GM18519 (cell line): ENCODE data around the gene HMOX2.
A peak's percentile ranks its signal among the peaks of the same experiment; 100 is the strongest.

Experiments used
- ATAC-seq: cut with Tn5 transposase; IDR thresholded peaks from one replicate; pipeline ENCODE4 v1.9.1; 2021; ENCODE audit warnings: mild to moderate bottlenecking, moderate library complexity; ENCODE audit not compliant: unreplicated experiment, low FRiP score

HMOX2 gene

DNA sequence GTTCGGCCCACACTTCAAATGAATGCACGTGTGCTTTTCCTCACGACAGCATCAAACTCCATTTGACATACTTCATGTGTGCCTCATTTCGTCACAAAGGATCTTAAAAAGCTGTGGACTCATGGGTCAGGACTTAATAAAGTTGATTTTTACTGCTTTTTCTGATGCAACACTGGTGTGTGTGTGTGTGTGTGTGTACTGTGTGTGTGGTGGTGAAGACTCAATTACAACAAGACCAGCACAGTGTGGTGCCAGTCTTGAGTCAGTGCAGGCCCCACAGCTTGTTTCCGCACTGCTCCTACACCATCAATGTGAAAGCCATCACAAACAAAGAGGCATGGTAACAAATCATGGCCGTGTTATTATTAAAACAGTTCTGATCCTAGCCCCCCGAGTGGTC, 44.7 kb downstream of the HMOX2 start:
- ATAC-seq, result no peak

DNA sequence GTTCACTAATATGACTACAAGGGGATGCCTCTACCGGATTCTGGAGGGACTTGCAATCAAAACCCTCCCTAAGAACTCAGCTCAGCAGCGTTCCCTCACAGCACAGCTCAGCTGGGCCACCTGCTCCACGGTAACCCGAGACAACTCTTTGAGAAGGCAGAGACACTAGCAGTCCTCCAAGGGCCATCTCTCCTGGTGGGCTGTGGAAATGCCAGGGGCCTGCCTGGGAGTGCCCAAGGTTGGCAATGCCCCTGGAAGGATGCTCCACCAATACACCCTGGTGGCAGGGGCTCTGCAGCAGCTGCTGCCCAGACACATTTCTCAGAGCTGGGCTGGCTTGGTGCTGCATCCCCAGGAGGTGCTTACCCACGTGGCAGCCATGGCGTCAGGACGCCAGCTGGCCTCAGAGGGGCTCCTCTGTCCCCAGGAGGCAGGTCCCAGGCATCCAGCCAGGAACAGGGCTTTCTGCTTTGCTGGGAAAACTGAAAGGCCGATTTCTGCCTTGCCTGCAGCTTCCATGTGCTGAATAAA, 45.9 kb downstream of the HMOX2 start:
- ATAC-seq, result no peak

DNA sequence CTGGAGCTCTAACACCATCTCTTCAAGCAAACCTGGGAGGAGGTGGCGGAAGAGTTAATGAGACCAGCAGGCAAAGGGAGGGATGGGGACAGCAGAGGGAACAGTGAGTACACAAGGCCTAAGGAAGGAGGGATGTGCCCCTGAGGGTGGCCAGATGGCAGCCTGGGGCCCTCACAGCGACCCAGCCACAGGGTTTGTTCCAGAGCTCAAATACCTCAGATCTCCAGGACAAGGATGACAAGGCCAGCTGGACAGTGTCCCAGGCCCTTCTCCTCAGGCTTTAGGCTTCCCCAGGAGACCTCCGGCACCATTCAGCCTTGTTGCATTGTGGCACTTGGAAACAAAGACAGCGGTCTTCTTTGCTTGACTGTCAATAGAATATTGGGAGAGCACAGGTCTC, 47.5 kb downstream of the HMOX2 start:
- no peak for ATAC-seq

DNA sequence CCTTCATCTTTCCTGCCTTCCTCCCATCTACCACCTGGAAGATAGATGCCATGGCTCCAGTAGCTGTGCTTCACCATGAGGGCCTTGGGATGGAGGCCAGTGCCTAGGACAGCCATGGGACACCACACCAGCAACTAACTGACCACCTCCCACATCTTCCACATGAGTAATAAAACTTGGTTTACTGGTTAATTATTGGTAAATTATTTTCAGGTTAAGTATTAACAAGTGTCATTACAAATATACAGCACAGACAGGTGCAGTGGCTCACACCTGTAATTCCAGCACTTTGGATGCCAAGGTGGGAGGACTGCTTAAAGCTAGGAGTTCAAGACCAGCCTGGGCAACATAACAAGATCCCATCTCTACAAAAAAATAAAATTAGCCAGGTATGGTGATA, 48.4 kb downstream of the HMOX2 start:
- ATAC-seq, result no peak

DNA sequence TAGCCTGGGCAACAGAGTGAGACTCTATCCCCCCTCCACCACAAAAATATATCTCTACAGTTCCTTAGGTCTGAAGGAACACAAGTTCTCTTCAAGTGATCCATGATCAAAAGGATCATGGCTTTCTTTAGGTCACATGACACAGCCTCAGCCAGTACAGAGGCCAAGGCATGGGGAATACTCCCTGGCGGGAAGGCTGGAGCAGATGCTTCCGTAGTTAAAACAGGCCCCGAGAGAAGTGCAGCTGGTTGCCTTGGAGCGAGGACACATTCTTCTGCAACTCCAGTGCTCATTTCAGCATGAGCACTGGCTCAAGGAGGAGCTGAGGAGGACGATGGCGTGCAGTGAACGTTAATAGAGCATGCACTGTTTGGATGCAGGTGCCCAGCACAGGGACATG, 48.9 kb downstream of the HMOX2 start:
- ATAC-seq, result no peak

DNA sequence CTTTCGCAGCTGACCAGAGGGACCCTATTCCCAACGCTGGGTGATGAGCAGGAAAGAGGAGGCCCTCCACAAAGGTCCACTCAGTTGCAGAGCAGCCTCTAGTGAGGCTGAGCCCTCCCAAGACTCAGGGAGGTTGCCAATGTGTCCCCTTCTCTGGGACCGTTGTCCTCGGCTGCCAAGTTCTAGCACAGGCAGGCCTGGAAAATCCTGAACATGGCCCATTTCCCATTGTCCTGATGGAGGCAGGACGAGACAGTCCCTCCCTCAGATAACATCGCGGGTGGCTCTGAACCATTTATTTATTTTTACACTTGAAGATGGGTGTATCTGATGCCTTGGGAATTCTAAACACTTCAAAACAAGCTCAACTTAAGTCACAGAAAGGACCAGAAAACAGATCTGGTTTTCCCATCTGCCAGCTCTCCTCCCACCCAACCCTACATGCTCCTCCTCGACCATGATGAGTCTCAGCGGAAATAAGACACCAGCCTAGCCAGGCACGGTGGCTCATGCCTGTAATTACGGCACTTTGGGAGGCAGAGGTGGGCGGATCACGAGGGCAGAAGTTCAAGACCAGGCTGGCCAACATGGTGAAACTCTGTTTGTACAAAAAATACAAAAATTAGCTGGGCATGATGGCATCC, 49.6 kb downstream of the HMOX2 start:
- no peak for ATAC-seq

DNA sequence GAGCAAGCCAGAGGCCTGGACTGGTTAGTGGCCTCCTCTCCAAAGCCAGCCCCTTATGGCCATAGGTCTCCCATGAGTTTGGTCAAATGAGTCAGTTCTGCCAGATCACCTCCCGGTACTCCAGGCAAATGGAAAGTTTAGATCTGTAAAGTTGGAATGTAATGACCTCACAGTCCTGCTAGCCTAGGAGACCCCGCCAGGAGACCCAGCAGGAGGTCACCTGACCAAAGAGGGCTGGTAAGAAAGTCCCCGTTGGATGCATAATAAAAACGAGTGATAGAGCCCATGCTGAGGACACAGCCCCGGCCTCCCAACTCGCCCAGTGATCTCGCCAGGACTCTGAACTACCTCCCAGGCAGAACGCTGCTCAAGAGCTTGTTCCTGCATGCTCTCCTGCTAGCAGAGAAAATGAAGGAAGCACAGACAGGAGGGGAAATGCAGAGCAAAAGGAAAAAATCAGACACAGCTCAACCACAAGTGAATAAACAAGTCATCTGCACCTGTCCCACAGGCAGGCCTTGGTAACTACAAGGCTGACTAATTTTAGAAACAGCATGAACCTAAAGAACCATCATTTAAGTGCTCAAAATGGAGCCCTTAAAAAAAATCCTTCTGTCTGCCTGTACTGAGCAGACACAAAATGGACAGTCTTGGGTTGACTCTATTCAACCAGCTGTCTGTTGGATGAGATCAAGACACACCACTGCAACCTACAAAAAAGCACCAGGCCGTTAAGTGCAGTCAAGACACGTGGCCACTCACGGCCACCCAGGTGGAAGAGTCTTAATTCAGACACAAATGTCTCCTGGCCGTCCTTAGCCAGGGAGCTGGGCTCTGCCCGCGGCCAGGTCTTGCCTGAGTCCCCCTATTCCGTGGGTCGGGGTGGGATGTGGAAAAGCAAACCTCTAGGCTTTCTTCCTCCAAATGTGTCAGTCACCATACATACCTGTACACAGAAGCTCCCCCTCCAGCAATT, 53.2 kb downstream of the HMOX2 start:
- no peak for ATAC-seq

DNA sequence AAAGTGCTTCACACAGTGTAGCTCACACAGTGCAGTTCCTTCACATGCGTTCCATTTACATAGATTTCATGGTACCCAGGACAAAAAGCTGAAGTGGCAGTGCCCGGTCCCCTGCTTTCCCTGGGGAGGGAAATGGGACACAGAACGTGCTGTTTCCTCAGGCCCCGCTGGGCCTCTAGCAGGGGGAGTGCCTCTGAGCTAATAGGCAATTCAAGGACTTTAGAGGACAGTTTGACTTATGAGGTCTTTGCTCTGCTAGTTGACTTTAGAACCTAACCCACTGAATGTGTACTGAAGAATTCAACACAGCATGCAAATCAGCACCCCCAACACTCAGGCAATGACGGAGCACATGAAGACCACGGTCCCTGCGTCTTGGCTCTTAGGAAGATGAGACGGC, 55.6 kb downstream of the HMOX2 start:
- no peak for ATAC-seq

DNA sequence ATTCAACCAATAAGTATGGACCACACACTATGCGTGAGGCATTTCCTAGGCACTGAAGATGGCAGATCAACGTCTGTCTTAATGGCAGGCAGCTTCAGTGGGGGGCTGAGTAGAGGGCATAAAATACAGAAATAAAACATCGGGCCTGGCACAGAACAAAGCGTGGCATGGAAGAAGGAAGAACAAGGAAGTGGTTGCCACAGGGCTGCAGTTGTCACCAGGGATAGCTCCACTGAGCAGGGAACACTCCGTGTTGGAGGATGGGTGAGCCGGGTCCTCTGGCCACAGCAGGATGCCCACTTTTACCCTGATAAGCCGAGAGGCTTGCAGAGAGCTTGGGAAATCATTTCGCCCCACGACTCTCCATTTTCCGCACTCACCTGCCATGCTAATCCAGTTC, 56.0 kb downstream of the HMOX2 start:
- ATAC-seq, result no peak

DNA sequence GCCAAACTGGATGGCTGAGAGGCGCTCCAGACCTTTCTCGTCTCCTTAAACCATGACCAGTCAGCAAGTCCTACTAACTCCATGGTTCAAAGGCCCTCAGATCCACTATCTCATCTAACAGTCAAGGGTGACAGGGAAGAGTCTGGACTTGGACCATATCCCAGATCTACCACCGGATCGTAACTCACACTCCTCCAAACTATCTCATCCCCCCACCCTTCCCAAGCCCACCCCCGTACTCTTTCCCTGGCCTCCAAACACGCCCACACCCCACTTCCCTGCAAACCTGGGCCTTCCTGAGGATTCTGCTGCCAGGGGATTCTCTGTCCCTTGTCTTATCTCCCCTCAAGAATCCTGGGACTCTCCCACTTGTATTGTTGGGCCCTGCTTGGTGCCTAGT, 57.3 kb downstream of the HMOX2 start:
- ATAC-seq, result no peak

DNA sequence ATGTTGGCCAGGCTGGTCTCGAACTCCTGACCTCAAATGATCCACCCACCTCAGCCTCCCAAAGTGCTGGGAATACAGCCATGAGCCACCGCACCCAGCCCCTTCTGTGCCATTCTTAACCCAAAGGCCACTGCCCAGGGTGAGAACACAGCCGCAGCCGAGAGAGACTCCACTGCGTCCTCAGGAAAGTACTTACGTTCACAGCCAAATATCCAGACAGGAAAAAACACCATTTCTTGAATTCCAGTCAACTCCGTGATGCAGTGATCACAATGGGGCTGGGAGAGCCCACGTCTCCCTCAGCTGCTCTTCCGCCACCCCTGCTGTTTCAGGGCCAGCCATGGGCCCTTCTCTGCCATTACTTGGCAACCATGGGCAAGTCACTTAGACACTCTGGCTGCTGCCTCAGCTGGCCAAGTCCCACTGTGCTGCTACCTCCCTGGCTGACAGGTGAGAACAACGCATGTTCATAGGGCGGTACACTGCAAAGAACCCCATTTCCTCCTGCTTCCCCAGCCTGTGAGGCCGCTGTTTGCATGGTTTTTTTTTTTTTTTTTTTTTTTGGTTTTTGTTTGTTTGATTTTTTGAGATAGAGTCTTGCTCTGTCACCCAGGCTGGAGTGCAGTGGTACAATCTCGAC, 58.1 kb downstream of the HMOX2 start:
- ATAC-seq, result no peak

DNA sequence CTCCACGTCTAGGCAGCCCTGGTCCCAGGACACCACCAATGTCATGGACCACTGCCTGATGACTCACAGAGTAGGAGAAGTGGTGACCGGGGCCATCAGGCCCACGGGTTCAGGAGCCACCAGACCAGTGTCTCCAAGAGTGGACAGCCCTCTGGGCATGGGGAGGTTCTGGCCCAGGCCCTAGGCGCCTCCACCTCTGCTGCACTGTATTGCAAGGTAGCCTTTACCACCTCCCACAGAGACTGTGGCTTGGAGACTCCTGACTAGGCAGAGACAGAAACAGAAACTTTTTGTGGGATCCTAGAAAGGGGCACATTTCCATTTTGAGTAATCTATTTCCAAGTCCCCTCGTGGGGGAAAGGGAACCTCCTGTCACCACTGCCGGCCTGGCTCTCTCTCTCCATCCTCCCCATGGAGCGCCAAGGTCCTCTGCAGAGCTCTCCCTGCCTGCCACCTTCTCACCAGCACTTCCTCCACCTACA, 59.5 kb downstream of the HMOX2 start:
- ATAC-seq, result no peak

DNA sequence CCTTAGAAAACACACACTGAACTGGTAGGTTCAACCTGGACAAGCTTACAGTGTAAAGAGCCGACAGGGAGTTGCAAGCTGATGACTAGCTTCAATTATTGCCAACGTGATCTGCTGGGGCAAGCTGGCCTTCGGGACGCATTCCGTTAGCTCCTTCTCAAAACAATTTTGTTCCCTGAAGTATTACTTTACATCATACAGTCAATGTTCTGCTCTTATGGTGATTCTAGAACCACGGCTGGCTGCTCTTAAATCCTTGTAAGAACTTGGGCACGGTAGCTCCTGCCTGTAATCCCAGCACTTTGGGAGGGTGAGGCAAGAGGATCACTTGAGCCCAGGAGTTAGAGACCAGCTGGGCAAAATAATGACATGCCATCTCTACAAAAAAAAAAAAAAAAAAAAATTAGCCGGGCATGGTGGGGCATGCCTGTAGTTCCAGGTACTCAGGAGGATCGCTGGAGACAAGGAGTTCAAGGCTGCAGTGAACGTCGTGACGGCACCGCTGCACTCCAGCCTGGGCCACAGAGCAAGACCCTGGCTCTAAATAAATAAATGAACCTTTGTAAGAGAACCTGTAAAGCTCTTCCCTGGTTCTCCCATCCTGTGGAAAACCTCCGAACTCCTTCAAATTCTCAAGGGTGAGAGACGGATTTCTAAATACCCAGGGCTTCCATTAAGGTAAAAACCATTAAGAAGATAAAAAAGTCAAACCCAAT, 60.4 kb downstream of the HMOX2 start:
- no peak for ATAC-seq

DNA sequence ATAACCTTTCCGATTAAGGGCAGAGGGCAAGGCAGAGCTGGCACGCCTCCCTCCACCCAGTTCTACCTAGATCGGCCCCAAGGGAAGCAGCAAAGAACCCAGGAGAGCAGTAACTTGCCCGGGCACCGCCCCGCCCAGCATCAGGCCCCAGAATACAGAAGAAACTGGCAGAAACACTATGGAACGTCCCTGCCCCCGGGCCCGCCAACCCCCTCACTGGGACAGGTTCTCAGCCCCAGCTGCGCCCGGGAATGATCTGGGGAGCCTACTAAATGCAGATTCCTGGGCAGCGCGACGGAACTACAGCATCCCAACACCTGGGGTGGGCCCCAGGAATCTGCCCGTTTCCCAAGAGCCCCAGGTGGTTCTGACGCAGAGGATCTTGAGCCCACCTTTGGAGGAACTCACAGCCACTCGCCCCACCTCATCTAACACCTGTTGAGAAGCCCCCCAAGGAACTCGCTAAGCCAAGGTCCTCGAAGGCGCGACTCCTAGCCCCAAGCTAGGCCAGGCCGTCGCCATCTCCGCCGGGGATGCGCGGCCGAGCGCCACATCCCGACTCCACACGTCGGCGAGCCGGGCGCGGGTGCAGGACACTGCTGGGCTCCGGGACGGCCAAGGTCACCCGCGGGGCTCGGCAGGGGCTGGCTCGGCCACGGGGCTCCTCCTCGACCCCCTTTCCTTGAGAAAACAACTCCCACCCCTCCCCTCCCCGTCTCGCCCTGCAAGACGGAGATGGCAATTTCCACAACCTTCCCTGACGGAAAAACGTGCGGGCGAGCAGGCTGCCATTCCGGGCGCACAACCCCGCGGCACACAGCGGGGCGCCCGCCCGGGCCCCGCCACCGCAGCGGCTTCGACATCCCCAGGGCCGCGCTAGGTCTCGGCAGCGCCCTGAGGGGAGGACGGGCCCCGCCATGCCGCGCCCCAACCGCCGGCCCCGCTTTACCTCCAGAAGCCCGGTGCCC, 61.5 kb downstream of the HMOX2 start:
- no peak for ATAC-seq

DNA sequence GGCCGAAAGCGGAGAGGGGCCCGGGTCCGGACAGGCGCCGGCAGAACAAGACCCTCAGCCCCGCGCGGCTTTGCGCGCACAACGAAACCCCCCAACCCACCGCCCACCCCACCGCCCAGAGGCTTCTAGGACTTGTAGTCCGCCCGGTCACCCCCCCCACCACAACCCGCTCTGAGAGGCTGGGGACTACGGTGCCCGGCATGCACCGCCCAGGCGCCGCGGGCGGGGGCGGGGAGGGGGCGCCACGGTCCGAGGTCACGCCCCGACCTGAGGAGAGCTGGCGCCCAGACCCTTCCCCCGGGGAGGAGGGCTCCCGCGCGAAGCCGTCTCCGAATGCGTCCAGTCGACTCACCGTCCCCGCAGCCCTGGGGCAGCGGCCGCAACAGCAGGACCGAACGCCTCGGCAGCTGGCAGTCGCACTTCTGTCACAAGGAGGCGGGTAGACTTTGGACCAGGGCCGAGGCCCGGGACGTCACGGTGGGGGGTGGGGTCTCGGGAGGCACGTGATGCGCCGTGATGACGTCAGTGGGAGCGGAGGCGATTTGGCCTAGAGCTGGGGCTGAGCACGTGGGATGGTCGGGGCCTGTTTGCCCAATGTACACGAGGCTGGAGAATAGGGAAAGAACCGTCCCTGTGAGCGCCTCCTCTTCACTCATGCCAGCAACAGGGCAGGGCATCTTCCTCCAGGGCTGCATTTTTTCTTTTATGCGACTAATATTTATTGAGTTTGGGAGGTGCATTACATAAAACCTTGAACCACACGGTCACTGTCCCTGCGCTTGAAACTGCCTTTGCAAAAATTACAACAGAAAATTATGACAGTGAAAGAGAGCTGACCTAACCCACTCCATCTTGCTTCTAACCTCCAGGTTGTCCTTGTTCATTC, 62.4 kb downstream of the HMOX2 start, which contains the start of gene CDIP1:
CDIP1 (minus strand) TSS at position 424 of the 886 bp plus-strand sequence. CDS start 24,643 bp downstream, outside the sequence.
- peak; percentile 48 for ATAC-seq

DNA sequence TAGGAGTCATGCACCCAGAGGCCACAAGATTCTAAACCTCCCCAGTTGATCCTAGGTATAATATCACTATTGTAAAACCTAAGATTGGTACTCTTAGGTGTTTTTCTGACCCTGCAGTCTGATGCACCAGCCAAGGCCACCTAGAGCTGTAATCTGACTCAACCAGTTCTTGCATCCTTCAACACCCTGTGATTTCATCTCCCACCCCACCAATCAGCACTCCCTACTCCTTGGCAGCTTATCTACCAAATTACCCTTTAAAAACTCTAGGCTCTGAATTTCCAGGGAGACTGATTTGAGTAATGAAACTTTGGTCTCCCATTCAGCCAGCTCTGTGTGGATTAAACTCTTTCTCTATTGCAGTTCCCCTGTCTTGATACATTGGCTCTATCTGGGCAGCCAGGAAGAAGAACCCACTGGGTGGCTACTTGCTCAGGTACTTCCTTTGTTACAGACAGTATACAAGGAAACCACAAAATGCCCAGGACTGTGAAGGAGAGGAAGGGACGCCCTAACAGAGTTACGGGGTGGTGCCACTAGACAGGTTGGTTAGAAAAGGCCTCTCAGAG, 63.6 kb downstream of the HMOX2 start:
- no peak for ATAC-seq

DNA sequence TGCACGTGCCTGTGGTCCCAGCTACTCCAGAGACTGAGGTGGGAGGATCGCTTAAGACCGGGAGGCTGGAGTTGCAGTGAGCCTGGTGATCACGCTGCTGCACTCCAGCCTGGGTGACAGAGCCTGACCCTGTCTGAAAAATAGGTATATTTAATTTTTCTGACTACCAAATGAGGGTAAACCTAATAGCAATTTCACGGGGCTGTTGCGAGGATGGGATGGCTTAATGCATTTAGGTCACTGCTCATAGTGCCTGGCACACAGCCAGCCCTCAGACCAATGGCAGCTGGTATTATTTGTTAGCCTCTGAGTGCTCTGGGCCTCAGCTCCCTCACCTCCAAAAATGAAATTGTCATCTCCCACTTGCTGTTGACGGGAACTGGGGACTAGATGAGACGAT, 68.3 kb downstream of the HMOX2 start:
- ATAC-seq, result no peak

DNA sequence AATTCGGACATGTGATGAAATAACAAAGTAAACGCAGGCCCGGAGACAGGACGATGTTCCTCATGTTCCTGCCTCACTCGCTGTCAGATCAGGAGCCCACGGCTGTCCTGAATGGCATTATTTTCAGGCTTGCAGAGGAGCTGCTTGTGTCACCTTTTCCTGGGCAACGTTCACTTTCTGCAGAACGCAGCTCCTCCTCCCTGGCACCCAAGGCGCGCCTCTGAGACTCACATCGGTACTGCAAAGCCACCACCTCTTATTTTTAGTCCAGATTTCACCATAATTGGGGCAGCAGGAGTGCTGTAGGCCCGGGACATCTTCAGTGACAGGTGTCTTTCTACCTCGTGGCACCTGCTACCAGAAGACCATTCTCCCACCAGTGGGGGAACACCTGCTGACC, 71.9 kb downstream of the HMOX2 start:
- ATAC-seq, result no peak
